GM18861 (cell line): ENCODE data around the gene RGSL1.

Source experiments
- ATAC-seq: cut with Tn5 transposase; IDR thresholded peaks from one replicate; pipeline ENCODE4 v1.9.1; 2021; ENCODE audit not compliant: unreplicated experiment

The RGSL1 gene

DNA sequence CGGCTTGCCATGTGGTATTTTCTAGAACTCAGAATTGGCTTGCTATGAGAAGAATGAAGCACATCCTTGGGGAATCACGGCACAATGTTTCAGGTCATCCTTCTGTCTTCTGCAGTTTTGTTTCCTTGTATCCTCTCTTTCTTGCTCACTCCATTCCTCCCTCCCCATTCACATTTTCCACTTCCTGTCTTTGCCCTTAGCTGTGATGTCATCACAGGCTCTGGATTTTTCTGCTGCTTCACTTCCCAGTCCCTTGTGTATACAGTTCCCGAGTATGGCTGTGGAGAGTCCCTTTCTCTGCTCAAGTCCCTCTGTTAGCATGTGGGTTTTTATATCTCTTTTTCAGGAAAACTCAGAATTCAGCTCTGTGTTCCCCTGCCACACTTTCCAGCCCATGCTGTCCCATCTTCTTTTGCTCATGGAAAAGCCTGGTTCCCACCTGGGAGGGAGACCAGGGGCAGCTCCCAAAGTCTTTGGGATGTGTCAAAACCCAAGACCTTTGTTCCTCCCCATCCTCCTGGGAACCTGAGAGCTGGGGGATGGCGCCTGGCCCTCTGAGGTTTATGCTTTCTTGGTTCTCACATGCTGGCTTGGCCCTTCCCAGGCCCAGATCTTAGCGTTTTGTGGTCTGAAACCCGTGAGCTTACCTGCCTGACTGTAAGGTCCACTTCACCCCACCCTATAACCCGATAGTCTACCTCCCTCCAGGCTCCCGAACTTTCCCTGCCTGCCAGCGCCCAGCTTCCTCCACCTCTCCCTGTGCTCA is 159.1 kb downstream of the RGSL1 start:
- ATAC-seq, result no peak
